Measurements from ENCODE around the gene ERC2. TPM values are rescaled to one million over a fixed set of nuclear protein-coding genes. Genes with fewer than 3 reads are reported as not detected.

Gene ERC2
- total RNA-seq, 1 donor from 2014 or later: 32.5 TPM

GRCh38 chr3:56089739-56090138 is 378.5 kb downstream of the ERC2 start:
- TF ChIP-seq CTCF (IDR thresholded peaks at IDR 0.05; ENCODE audit: unreplicated experiment): no peak
- no peak for DNase-seq (ENCODE audit: low spot score, unreplicated experiment)
- H3K4me3 Mint-ChIP-seq (ENCODE audit: low read depth): no peak overlapping the region
- H3K27me3 Mint-ChIP-seq: no peaks in the 10 kb centered on the region
- H3K36me3 Mint-ChIP-seq (ENCODE audit: insufficient read depth): no peaks in the 10 kb centered on the region
- H3K4me1 Mint-ChIP-seq (ENCODE audit: low read depth): peaks cover 1% of the 10 kb centered on the region
- H3K27ac Mint-ChIP-seq: no peak overlapping the region
- peaks cover 7% of the 10 kb centered on the region for H3K9me3 Mint-ChIP-seq (ENCODE audit: low read depth)

GRCh38 chr3:56087451-56088053 is 380.7 kb downstream of the ERC2 start:
- Mint-ChIP-seq H3K36me3 (ENCODE audit: insufficient read depth) (no peaks in the 10 kb centered on the region), H3K27ac (no peak overlapping the region), H3K4me1 (ENCODE audit: low read depth) (peaks cover 1% of the 10 kb centered on the region), H3K4me3 (ENCODE audit: low read depth) (no peak overlapping the region), H3K27me3 (no peaks in the 10 kb centered on the region), H3K9me3 (ENCODE audit: low read depth) (peaks cover 7% of the 10 kb centered on the region)
- no peak for TF ChIP-seq CTCF (IDR thresholded peaks at IDR 0.05; ENCODE audit: unreplicated experiment)
- no peak for DNase-seq (ENCODE audit: low spot score, unreplicated experiment)

GRCh38 chr3:56086355-56086754 is 381.9 kb downstream of the ERC2 start:
- no peak overlapping the region for H3K27ac Mint-ChIP-seq
- no peaks in the 10 kb centered on the region for H3K27me3 Mint-ChIP-seq
- no peak overlapping the region for H3K4me3 Mint-ChIP-seq (ENCODE audit: low read depth)
- no peaks in the 10 kb centered on the region for H3K36me3 Mint-ChIP-seq (ENCODE audit: insufficient read depth)
- peaks cover 1% of the 10 kb centered on the region for H3K4me1 Mint-ChIP-seq (ENCODE audit: low read depth)
- H3K9me3 Mint-ChIP-seq (ENCODE audit: low read depth): peaks cover 7% of the 10 kb centered on the region
- TF ChIP-seq CTCF (IDR thresholded peaks at IDR 0.05; ENCODE audit: unreplicated experiment): no peak
- no peak for DNase-seq (ENCODE audit: low spot score, unreplicated experiment)

GRCh38 chr3:56081246-56081645 is 387.0 kb downstream of the ERC2 start:
- Mint-ChIP-seq H3K4me3 (ENCODE audit: low read depth) (no peak overlapping the region), H3K4me1 (ENCODE audit: low read depth) (peaks cover 11% of the 10 kb centered on the region), H3K27me3 (no peaks in the 10 kb centered on the region), H3K9me3 (ENCODE audit: low read depth) (no peaks in the 10 kb centered on the region), H3K36me3 (ENCODE audit: insufficient read depth) (no peaks in the 10 kb centered on the region), H3K27ac (no peak overlapping the region)
- no peak for DNase-seq (ENCODE audit: low spot score, unreplicated experiment)
- TF ChIP-seq CTCF (IDR thresholded peaks at IDR 0.05; ENCODE audit: unreplicated experiment): no peak

GRCh38 chr3:56076746-56077145 is 391.5 kb downstream of the ERC2 start:
- TF ChIP-seq CTCF (IDR thresholded peaks at IDR 0.05; ENCODE audit: unreplicated experiment): no peak

More at GRCh38 chr3:56076746-56077145, 391.5 kb downstream of the ERC2 start:
- H3K4me1 Mint-ChIP-seq (ENCODE audit: low read depth): peaks cover 11% of the 10 kb centered on the region
- no peaks in the 10 kb centered on the region for H3K27me3 Mint-ChIP-seq
- H3K27ac Mint-ChIP-seq: no peak overlapping the region
- H3K36me3 Mint-ChIP-seq (ENCODE audit: insufficient read depth): no peaks in the 10 kb centered on the region
- H3K9me3 Mint-ChIP-seq (ENCODE audit: low read depth): no peaks in the 10 kb centered on the region
- no peak for DNase-seq (ENCODE audit: low spot score, unreplicated experiment)
- H3K4me3 Mint-ChIP-seq (ENCODE audit: low read depth): no peak overlapping the region
